ENCODE measurements around the gene LTBR.

- TF ChIP-seq CTCF (IDR thresholded peaks at IDR 0.05; ENCODE audit: insufficient read depth, low read length, poor library complexity, severe bottlenecking): no peak
- no peak for TF ChIP-seq EZH2phosphoT487 (conservative IDR thresholded peaks at IDR 0.05; ENCODE audit: low read length)
These were observed 43.1 kb upstream of the LTBR start for GRCh38 chr12:6340745-6341416.

Measured in SU-DHL-6 (cell line).